Erythroblast (primary cell): ENCODE results near the gene GRXCR1.

Experiments
- GATA1 ChIP-seq: IDR thresholded peaks from 2 replicates; pipeline ENCODE4 v1.6.1; 2011; ENCODE audit warnings: low read depth, mild to moderate bottlenecking, control low read depth, low read length, moderate library complexity
- POLR2A ChIP-seq: IDR thresholded peaks from 2 replicates; pipeline ENCODE4 v1.6.1; 2011; ENCODE audit warnings: mild to moderate bottlenecking, low read length

GRCh38 chr4:42954963-42955669 is 62.6 kb downstream of the GRXCR1 start:
- TF ChIP-seq POLR2A = no peak
- TF ChIP-seq GATA1 = no peak
